IMR-90 (cell line): ENCODE data around the gene DEFB114. TPM values are rescaled to one million over a fixed set of nuclear protein-coding genes. Genes with fewer than 3 reads are reported as not detected.

Experiments
- ATAC-seq: fragments of 200-7000 bp; cut with Tn5 transposase; 2 replicates; pipeline ENCODE4 v1.9.1; 2020; ENCODE audit warnings: low read depth, mild to moderate bottlenecking, moderate library complexity
- BruUV-seq: library from RNA; stranded (reverse); fragments of 400-500 nt; replicated peaks from 2 replicates; lab custom pipeline; 2021; lab: Mats Ljungman, UMichigan
- CTCF ChIA-PET: fragments of 300-600 bp; formaldehyde crosslinking; extraction: SDS; loops from one replicate; lab custom pipeline; 2021; ENCODE audit warnings: antibody characterized with exemption; lab: Yijun Ruan, JAX
- POLR2A ChIA-PET: fragments of 300-600 bp; sonication (Branson Sonifier 250); formaldehyde crosslinking; loops from one replicate; lab custom pipeline; 2022; ENCODE audit warnings: antibody characterized with exemption; ENCODE audit not compliant: unreplicated experiment; lab: Charles Lee
- DNase-seq: peaks from one replicate; pipeline ENCODE4 v3.0.0; 2013
- H2AFZ ChIP-seq: replicated peaks from 2 replicates; pipeline ENCODE3; 2013; ENCODE audit warnings: low read length, mild to moderate bottlenecking; ENCODE audit not compliant: poor library complexity
- H2AK5ac ChIP-seq: 2 replicates; pipeline ENCODE4 v1.6.1; 2013; ENCODE audit warnings: low read depth, low read length, inconsistent platforms
- H2AK9ac ChIP-seq: replicated peaks from 2 replicates; pipeline ENCODE3; 2013; ENCODE audit warnings: mild to moderate bottlenecking, low read depth, low read length, moderate library complexity; ENCODE audit not compliant: poor library complexity
- H2BK120ac ChIP-seq: 2 replicates; pipeline ENCODE4 v1.6.1; 2013; ENCODE audit warnings: low read depth, low read length, inconsistent platforms
- H2BK15ac ChIP-seq: 3 replicates; pipeline ENCODE4 v1.6.1; 2013; ENCODE audit warnings: low read depth, low read length, inconsistent platforms
- H2BK20ac ChIP-seq: 2 replicates; pipeline ENCODE4 v1.6.1; 2013; ENCODE audit warnings: low read depth, mild to moderate bottlenecking, inconsistent platforms, low read length, moderate library complexity
- H2BK5ac ChIP-seq: 2 replicates; pipeline ENCODE4 v1.6.1; 2013; ENCODE audit warnings: mild to moderate bottlenecking, low read depth, low read length, inconsistent platforms; ENCODE audit not compliant: poor library complexity, severe bottlenecking
- H3K14ac ChIP-seq: replicated peaks from 2 replicates; pipeline ENCODE4 v1.6.1; 2013; ENCODE audit warnings: low read depth, low read length, inconsistent platforms
- H3K18ac ChIP-seq: 2 replicates; pipeline ENCODE4 v1.6.1; 2013; ENCODE audit warnings: low read depth, low read length, control low read depth
- H3K23ac ChIP-seq: 2 replicates; pipeline ENCODE4 v1.6.1; 2013; ENCODE audit warnings: low read depth, low read length, inconsistent platforms
- H3K27ac ChIP-seq: 2 replicates; pipeline ENCODE4 v1.5.1; 2013; ENCODE audit warnings: mild to moderate bottlenecking, control low read depth, low read length; ENCODE audit not compliant: insufficient read depth
- H3K27me3 ChIP-seq: 2 replicates; pipeline ENCODE4 v1.6.1; 2013; ENCODE audit warnings: low read length; ENCODE audit not compliant: control insufficient read depth, insufficient read depth
- H3K36me3 ChIP-seq: 2 replicates; pipeline ENCODE4 v1.6.1; 2013; ENCODE audit warnings: low read length, mixed read lengths; ENCODE audit not compliant: control insufficient read depth, insufficient read depth
- H3K4ac ChIP-seq: 2 replicates; pipeline ENCODE4 v1.6.1; 2013; ENCODE audit warnings: low read depth, low read length, inconsistent platforms
- H3K4me1 ChIP-seq: 2 replicates; pipeline ENCODE4 v1.6.1; 2013; ENCODE audit warnings: low read length, mixed read lengths; ENCODE audit not compliant: control insufficient read depth, insufficient read depth
- H3K4me2 ChIP-seq: 2 replicates; pipeline ENCODE4 v1.6.1; 2013; ENCODE audit warnings: low read depth, mild to moderate bottlenecking, control low read depth, low read length, moderate library complexity
- H3K4me3 ChIP-seq: 2 replicates; pipeline ENCODE4 v1.5.1; 2013; ENCODE audit warnings: low read depth, mild to moderate bottlenecking, control low read depth, low read length, moderate library complexity; ENCODE audit not compliant: insufficient read depth
- H3K56ac ChIP-seq: 2 replicates; pipeline ENCODE4 v1.6.1; 2013; ENCODE audit warnings: low read length, inconsistent platforms; ENCODE audit not compliant: insufficient read depth; ENCODE audit errors: extremely low read depth
- H3K79me1 ChIP-seq, 2 experiments: 2 replicates each; pipeline ENCODE4 v1.6.1; 2013; ENCODE audit warnings: low read length in 2 of 2, inconsistent platforms in 1 of 2, low read depth in 1 of 2
- H3K9ac ChIP-seq: 2 replicates; pipeline ENCODE4 v1.6.1; 2013; ENCODE audit warnings: low read depth, low read length, control low read depth
- H3K9me1 ChIP-seq: 2 replicates; pipeline ENCODE4 v1.6.1; 2013; ENCODE audit warnings: low read length, inconsistent platforms; ENCODE audit not compliant: insufficient read depth
- H3K9me3 ChIP-seq: 2 replicates; pipeline ENCODE4 v1.6.1; 2013; ENCODE audit warnings: low read length; ENCODE audit not compliant: control insufficient read depth, insufficient read depth
- H4K20me1 ChIP-seq: 2 replicates; pipeline ENCODE4 v1.6.1; 2013; ENCODE audit warnings: low read length, inconsistent platforms; ENCODE audit not compliant: insufficient read depth
- H4K5ac ChIP-seq: 2 replicates; pipeline ENCODE4 v1.6.1; 2013; ENCODE audit warnings: mild to moderate bottlenecking, low read depth, low read length, control low read depth
- H4K8ac ChIP-seq, 2 experiments: 2 replicates each; pipeline ENCODE4 v1.6.1; 2013; ENCODE audit warnings: low read depth in 2 of 2, low read length in 2 of 2, control low read depth in 1 of 2, inconsistent platforms in 1 of 2
- H4K91ac ChIP-seq: 2 replicates; pipeline ENCODE4 v1.6.1; 2013; ENCODE audit warnings: low read depth, low read length, inconsistent platforms; ENCODE audit not compliant: insufficient read depth
- BHLHE40 ChIP-seq: fragments of 150-350 bp; IDR thresholded peaks from 2 replicates; pipeline ENCODE4 v1.6.1; 2016; ENCODE audit warnings: mild to moderate bottlenecking, low read depth, low read length
- CEBPB ChIP-seq: IDR thresholded peaks from 2 replicates; pipeline ENCODE4 v1.6.1; 2012; ENCODE audit warnings: low read depth, low read length, improper control_type of control experiment
- CHD1 ChIP-seq: IDR thresholded peaks from 2 replicates; pipeline ENCODE4 v1.6.1; 2012; ENCODE audit warnings: low read depth, low read length, improper control_type of control experiment
- CTCF ChIP-seq: conservative IDR thresholded peaks from 2 replicates; pipeline ENCODE4 v1.5.1; 2012; ENCODE audit warnings: mild to moderate bottlenecking, low read depth, low read length, improper control_type of control experiment
- ELK1 ChIP-seq: fragments of 150-350 bp; IDR thresholded peaks from 2 replicates; pipeline ENCODE4 v1.6.1; 2016; ENCODE audit warnings: low read depth, mild to moderate bottlenecking, low read length, moderate library complexity, borderline replicate concordance
- FOS ChIP-seq: fragments of 150-350 bp; IDR thresholded peaks from 2 replicates; pipeline ENCODE4 v1.6.1; 2016; ENCODE audit warnings: low read depth, low read length
- MAFK ChIP-seq: IDR thresholded peaks from 2 replicates; pipeline ENCODE4 v1.6.1; 2012; ENCODE audit warnings: low read depth, low read length, improper control_type of control experiment
- MAZ ChIP-seq: IDR thresholded peaks from 2 replicates; pipeline ENCODE4 v1.6.1; 2012; ENCODE audit warnings: low read depth, mild to moderate bottlenecking, low read length, improper control_type of control experiment, moderate library complexity, borderline replicate concordance
- MXI1 ChIP-seq: IDR thresholded peaks from 2 replicates; pipeline ENCODE4 v1.6.1; 2012; ENCODE audit warnings: low read depth, mild to moderate bottlenecking, low read length, moderate library complexity, borderline replicate concordance
- NFE2L2 ChIP-seq: fragments of 150-350 bp; IDR thresholded peaks from 2 replicates; pipeline ENCODE4 v1.6.1; 2016; ENCODE audit warnings: low read depth, mild to moderate bottlenecking, low read length
- POLR2A ChIP-seq: IDR thresholded peaks from 2 replicates; pipeline ENCODE4 v1.6.1; 2012; ENCODE audit warnings: mild to moderate bottlenecking, low read depth, low read length
- RAD21 ChIP-seq: IDR thresholded peaks from 2 replicates; pipeline ENCODE4 v1.6.1; 2012; ENCODE audit warnings: low read length, improper control_type of control experiment
- RCOR1 ChIP-seq: IDR thresholded peaks from 2 replicates; pipeline ENCODE4 v1.6.1; 2012; ENCODE audit warnings: mild to moderate bottlenecking, low read length, improper control_type of control experiment; ENCODE audit not compliant: insufficient replicate concordance
- RFX5 ChIP-seq: IDR thresholded peaks from 2 replicates; pipeline ENCODE4 v1.8.0; 2012; ENCODE audit warnings: low read depth, mild to moderate bottlenecking, low read length, moderate library complexity
- SMC3 ChIP-seq: fragments of 150-350 bp; IDR thresholded peaks from 2 replicates; pipeline ENCODE4 v1.6.1; 2016; ENCODE audit warnings: low read depth, mild to moderate bottlenecking, antibody characterized with exemption, low read length, moderate library complexity
- USF2 ChIP-seq: fragments of 150-350 bp; IDR thresholded peaks from 2 replicates; pipeline ENCODE4 v1.6.1; 2017; ENCODE audit warnings: mild to moderate bottlenecking, antibody characterized with exemption, low read length, low read depth
- WGBS, 2 experiments: methylation state at CpG; one replicate each; pipeline versions ENCODE4 v1.1.5 to v1.1.7; 2013; ENCODE audit warnings: missing lambda C conversion rate in 2 of 2; ENCODE audit not compliant: insufficient read length in 1 of 2; ENCODE audit errors: extremely low coverage in 2 of 2; 5-methylcytosine and 5-hydroxymethylcytosine counted together
- dilution Hi-C: fragments of 300-500 bp; cut with HindIII; formaldehyde crosslinking; loops from one replicate; pipeline ENCODE4 v1.14.3; 2018; ENCODE audit warnings: low sequenced_read_pairs; ENCODE audit not compliant: unreplicated experiment
- in situ Hi-C: fragments of 300-500 bp; cut with MboI; formaldehyde crosslinking; loops from 3 replicates; pipeline ENCODE4 v1.14.3; 2019; ENCODE audit warnings: low sequenced_read_pairs, inconsistent platforms, mixed read lengths
- intact Hi-C: fragments of 100-400 bp; cut with micrococcal nuclease; formaldehyde crosslinking; loops from 2 replicates; pipeline ENCODE4 v1.10.0; 2022
- polyA plus RNA-seq, 3 experiments: library from polyadenylated mRNA; depleted of rRNA; stranded (reverse); fragments of >200 nt; gene quantifications; 2 replicates each; pipeline ENCODE4 v1.2.3, GENCODE V29; 2012; ENCODE audit warnings: low replicate concordance in 1 of 3
- total RNA-seq: library from RNA; depleted of rRNA; stranded (reverse); fragments of >200 nt; gene quantifications from 2 replicates; pipeline ENCODE4 v1.2.3, GENCODE V29; 2012

DEFB114 gene
- total and polyA plus RNA-seq, 2 of the 4 experiments (the other 2 are of a cell fraction): not detected

GRCh38 chr6:49912196-49912595 is 51.8 kb downstream of the DEFB114 start:
- Histone ChIP-seq H2AK5ac (no peak overlapping the region), H3K56ac (no peak overlapping the region), H2AK9ac (no peak overlapping the region), H3K79me1 (no peaks in the 10 kb centered on the region), H3K4me3 (no peak overlapping the region), H4K8ac (no peak overlapping the region), H3K4me2 (no peak overlapping the region), H3K23ac (no peak overlapping the region), H3K9ac (no peak overlapping the region), H4K5ac (no peak overlapping the region), H3K36me3 (no peaks in the 10 kb centered on the region), H3K4me1 (no peaks in the 10 kb centered on the region), H3K4ac (no peak overlapping the region), H3K27ac (no peak overlapping the region), H4K91ac (no peak overlapping the region), H2BK5ac (no peak overlapping the region), H3K9me3 (no peaks in the 10 kb centered on the region), H2BK120ac (no peak overlapping the region), H3K9me1 (no peaks in the 10 kb centered on the region), H2BK20ac (no peak overlapping the region), H3K27me3 (no peaks in the 10 kb centered on the region), H3K18ac (no peak overlapping the region), H3K14ac (no peak overlapping the region), H2AFZ (no peak overlapping the region), H4K20me1 (no peaks in the 10 kb centered on the region), H2BK15ac (no peak overlapping the region)
- in situ Hi-C loops: no loop called here
- TF ChIP-seq SMC3 (no peak), NFE2L2 (no peak), BHLHE40 (no peak), POLR2A (no peak), ELK1 (no peak), RFX5 (no peak), RCOR1 (no peak), CTCF (no peak), MXI1 (no peak), CEBPB (no peak), FOS (no peak), RAD21 (no peak), MAZ (no peak), USF2 (no peak), MAFK (no peak), CHD1 (no peak)
- DNase-seq: no peak
- intact Hi-C loops: no loop called here
- CTCF ChIA-PET: no interaction called here
- dilution Hi-C loops: no loop called here
- POLR2A ChIA-PET: no interaction called here
- no peak for ATAC-seq
- no CpG with 5 or more reads among the region's 1 CpG for WGBS, 2 experiments
- BruUV-seq: no TSS peak
